ENCODE results near the gene ALAS1.
"Not testable (repeated sequence)": the region's sequence is repeated elsewhere in the genome, so short reads cannot be mapped to it uniquely, and the experiment has no call there.

DNA sequence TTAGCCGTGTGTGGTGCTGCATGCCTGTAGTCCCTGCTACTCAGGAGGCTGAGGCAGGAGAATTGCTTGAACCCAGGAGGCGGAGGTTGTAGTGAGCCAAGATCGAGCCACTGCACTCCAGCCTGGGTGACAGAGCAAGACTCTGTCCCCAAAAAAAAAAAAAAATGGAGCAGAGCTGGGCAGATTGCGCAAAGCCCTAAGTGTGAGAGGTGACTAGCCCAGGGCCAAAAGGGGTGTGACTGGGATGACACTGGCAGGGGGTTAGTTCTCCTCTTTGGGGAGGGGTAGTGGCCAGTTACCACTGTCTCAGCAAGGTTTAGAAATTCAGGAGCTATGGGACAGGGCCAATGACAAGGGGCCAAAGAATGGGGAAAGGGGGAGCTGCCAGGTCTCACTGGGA, 19.8 kb upstream of the ALAS1 start:
- TF ChIP-seq, protein P1, sequence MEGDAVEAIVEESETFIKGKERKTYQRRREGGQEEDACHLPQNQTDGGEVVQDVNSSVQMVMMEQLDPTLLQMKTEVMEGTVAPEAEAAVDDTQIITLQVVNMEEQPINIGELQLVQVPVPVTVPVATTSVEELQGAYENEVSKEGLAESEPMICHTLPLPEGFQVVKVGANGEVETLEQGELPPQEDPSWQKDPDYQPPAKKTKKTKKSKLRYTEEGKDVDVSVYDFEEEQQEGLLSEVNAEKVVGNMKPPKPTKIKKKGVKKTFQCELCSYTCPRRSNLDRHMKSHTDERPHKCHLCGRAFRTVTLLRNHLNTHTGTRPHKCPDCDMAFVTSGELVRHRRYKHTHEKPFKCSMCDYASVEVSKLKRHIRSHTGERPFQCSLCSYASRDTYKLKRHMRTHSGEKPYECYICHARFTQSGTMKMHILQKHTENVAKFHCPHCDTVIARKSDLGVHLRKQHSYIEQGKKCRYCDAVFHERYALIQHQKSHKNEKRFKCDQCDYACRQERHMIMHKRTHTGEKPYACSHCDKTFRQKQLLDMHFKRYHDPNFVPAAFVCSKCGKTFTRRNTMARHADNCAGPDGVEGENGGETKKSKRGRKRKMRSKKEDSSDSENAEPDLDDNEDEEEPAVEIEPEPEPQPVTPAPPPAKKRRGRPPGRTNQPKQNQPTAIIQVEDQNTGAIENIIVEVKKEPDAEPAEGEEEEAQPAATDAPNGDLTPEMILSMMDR (IDR thresholded peaks at IDR 0.05 in 8 of 11, conservative IDR thresholded peaks at IDR 0.05 in 3 of 11), result not testable (repeated sequence)
- not testable (repeated sequence) for TF ChIP-seq POLR2AphosphoS5 (IDR thresholded peaks at IDR 0.05)

Measured in spleen (tissue), 7 donors.